Kidney (tissue), 14 donors: ENCODE data around the gene CTDNEP1. TPM values are rescaled to one million over a fixed set of nuclear protein-coding genes. Genes with fewer than 3 reads are reported as not detected.

Experiments used
- DNase-seq, 5 donors: peaks; one replicate each; pipeline ENCODE4 v3.0.0-alpha.2; 2013 to 2020
- FAIRE-seq: peaks from 2 replicates; lab custom pipeline; 2012; peaks lifted over from hg19 to GRCh38; lab: Jason Lieb, UNC
- H3K27ac ChIP-seq, 2 donors: one replicate each; pipeline ENCODE4 v1.7.0; 2013; ENCODE audit warnings: low read depth in 2 of 2, low read length in 2 of 2, inconsistent platforms in 1 of 2
- H3K27me3 ChIP-seq: one replicate; pipeline ENCODE4 v1.7.1; 2013; ENCODE audit warnings: low read length, inconsistent platforms; ENCODE audit not compliant: control insufficient read depth, insufficient read depth
- H3K36me3 ChIP-seq, 3 donors: one replicate each; pipeline versions ENCODE4 v1.7.0 to v1.7.1; 2013; ENCODE audit warnings: low read length in 3 of 3, control low read depth in 1 of 3, inconsistent platforms in 1 of 3; ENCODE audit not compliant: insufficient read depth in 3 of 3, control insufficient read depth in 2 of 3
- H3K4me1 ChIP-seq, 3 donors: one replicate each; pipeline versions ENCODE4 v1.7.0 to v1.7.1; 2013; ENCODE audit warnings: low read length in 3 of 3, inconsistent platforms in 1 of 3, low read depth in 1 of 3; ENCODE audit not compliant: control insufficient read depth in 2 of 3, insufficient read depth in 2 of 3
- H3K4me3 ChIP-seq, 3 donors: one replicate each; pipeline versions ENCODE4 v1.7.0 to v1.8.1; 2013; ENCODE audit warnings: low read length in 3 of 3, control low read depth in 1 of 3, inconsistent platforms in 1 of 3
- H3K9ac ChIP-seq, 3 donors: one replicate each; pipeline versions ENCODE4 v1.7.0 to v1.7.1; 2013; ENCODE audit warnings: low read length in 3 of 3, control low read depth in 1 of 3, inconsistent platforms in 1 of 3
- H3K9me3 ChIP-seq, 3 donors: one replicate each; pipeline versions ENCODE4 v1.7.0 to v1.7.1; 2013; ENCODE audit warnings: low read length in 3 of 3, control low read depth in 1 of 3, inconsistent platforms in 1 of 3; ENCODE audit not compliant: control insufficient read depth in 2 of 3, insufficient read depth in 1 of 3
- intact Hi-C: fragments of 100-400 bp; cut with DNase I; formaldehyde crosslinking; loops from one replicate; pipeline ENCODE4 v1.11.1; 2022
- polyA plus RNA-seq: library from polyadenylated mRNA; stranded (reverse); fragments of 350-450 nt; fragmentation: Illumina TruSeq; extraction: RNeasy Lipid Tissue Mini Kit (QIAGEN cat#74804); gene quantifications from one replicate; pipeline ENCODE4 v1.2.3, GENCODE V29; 2014; ENCODE audit warnings: low read depth, low replicate concordance; ENCODE audit not compliant: insufficient read depth
- total RNA-seq: library from RNA; stranded (reverse); fragmentation: NEBNext Ultra II Directional; extraction: Animal tissue kit (Norgen Biotek cat#: 25700); gene quantifications from one replicate; pipeline ENCODE4 v1.2.1, GENCODE V29; 2021
- TF ChIP-seq, protein P1 (sequence below): IDR thresholded peaks from 3 replicates; pipeline ENCODE4 v1.5.1; 2012; ENCODE audit warnings: mild to moderate bottlenecking, moderate library complexity, borderline replicate concordance; ENCODE audit not compliant: insufficient read depth; ENCODE audit errors: extremely low read depth
- donor health status: control.
- donor health status: control.
- donor health status: control.
- donor health status: control.
- donor health status: control.
- donor health status: DM: yes; HTN: yes; CAD: no.
- donor health status: Normal renal cell carcinoma (clear cell type).

CTDNEP1 gene
- total and polyA plus RNA-seq, 2 donors from 2014 or later, result 113 to 124 TPM

- H3K9me3 ChIP-seq, result no peaks in the 10 kb centered on the region
- peaks cover 0 to 9% (median 0%) of the 10 kb centered on the region in 3 donors for H3K36me3 ChIP-seq
- DNase-seq (peak in 4 of 5 donors; percentile 73 to 83 (median 80)), FAIRE-seq (no peak)
- TF ChIP-seq, protein P1, sequence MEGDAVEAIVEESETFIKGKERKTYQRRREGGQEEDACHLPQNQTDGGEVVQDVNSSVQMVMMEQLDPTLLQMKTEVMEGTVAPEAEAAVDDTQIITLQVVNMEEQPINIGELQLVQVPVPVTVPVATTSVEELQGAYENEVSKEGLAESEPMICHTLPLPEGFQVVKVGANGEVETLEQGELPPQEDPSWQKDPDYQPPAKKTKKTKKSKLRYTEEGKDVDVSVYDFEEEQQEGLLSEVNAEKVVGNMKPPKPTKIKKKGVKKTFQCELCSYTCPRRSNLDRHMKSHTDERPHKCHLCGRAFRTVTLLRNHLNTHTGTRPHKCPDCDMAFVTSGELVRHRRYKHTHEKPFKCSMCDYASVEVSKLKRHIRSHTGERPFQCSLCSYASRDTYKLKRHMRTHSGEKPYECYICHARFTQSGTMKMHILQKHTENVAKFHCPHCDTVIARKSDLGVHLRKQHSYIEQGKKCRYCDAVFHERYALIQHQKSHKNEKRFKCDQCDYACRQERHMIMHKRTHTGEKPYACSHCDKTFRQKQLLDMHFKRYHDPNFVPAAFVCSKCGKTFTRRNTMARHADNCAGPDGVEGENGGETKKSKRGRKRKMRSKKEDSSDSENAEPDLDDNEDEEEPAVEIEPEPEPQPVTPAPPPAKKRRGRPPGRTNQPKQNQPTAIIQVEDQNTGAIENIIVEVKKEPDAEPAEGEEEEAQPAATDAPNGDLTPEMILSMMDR, result no peak
- H3K27me3 ChIP-seq, result no peaks in the 10 kb centered on the region
- H3K4me1 ChIP-seq, result no peaks in the 10 kb centered on the region
- H3K9ac ChIP-seq, result no peak overlapping the region
- intact Hi-C loops, result no loop called here
- no peak overlapping the region for H3K27ac ChIP-seq
- H3K4me3 ChIP-seq, result no peak overlapping the region
Measured at GRCh38 chr17:7207120-7208001, 44.2 kb downstream of the CTDNEP1 start.

- peak overlapping the region in 2 of 3 donors; percentile 58 to 67 for H3K4me3 ChIP-seq
- FAIRE-seq (no peak), DNase-seq (peak in 1 of 5 donors; percentile 50)
- H3K36me3 ChIP-seq, result peaks cover 0 to 9% (median 0%) of the 10 kb centered on the region in 3 donors
- intact Hi-C loops, result no loop called here
- TF ChIP-seq, protein P1, result no peak
- H3K9ac ChIP-seq, result peak overlapping the region in 2 of 3 donors; percentile 26 to 75
- no peaks in the 10 kb centered on the region for H3K4me1 ChIP-seq
- no peaks in the 10 kb centered on the region for H3K27me3 ChIP-seq
- H3K9me3 ChIP-seq, result no peaks in the 10 kb centered on the region
- no peak overlapping the region for H3K27ac ChIP-seq
Measured at GRCh38 chr17:7205561-7205960, 46.0 kb downstream of the CTDNEP1 start.

GRCh38 chr17:7204828-7205461, 46.6 kb downstream of the CTDNEP1 start:
- Histone ChIP-seq H3K9me3 (no peaks in the 10 kb centered on the region), H3K4me1 (no peaks in the 10 kb centered on the region), H3K27me3 (no peaks in the 10 kb centered on the region), H3K27ac (no peak overlapping the region), H3K36me3 (peaks cover 0 to 9% (median 0%) of the 10 kb centered on the region in 3 donors), H3K9ac (peak overlapping the region; percentile 26 to 75 (median 38)), H3K4me3 (peak overlapping the region; percentile 52 to 67 (median 58))
- intact Hi-C loops, result no loop called here
- no peak for FAIRE-seq
- peak; percentile 91 to 96 (median 95) for DNase-seq
- TF ChIP-seq, protein P1, result no peak
